SK-N-SH (cell line): Measurements from ENCODE around the gene LPP. TPM values are rescaled to one million over a fixed set of nuclear protein-coding genes. Genes with fewer than 3 reads are reported as not detected.

Experiments
- CTCF ChIA-PET: fragments of 300-600, 350-600 bp; formaldehyde crosslinking; extraction: SDS; loops from one replicate; lab custom pipeline; 2021; lab: Yijun Ruan, JAX
- POLR2A ChIA-PET: fragments of 350-600 bp; sonication (Branson Sonifier 250); formaldehyde crosslinking; extraction: SDS; loops from one replicate; lab custom pipeline; 2020; ENCODE audit warnings: antibody characterized with exemption, inconsistent platforms; lab: Yijun Ruan, JAX
- DNase-seq: peaks from one replicate; pipeline ENCODE4 v3.0.0; 2012
- H2AFZ ChIP-seq: fragments of 200-600 bp; sonication (generic); 2 replicates; pipeline ENCODE4 v1.8.1; 2016; ENCODE audit warnings: antibody characterized with exemption, mild to moderate bottlenecking, low read depth
- H3F3A ChIP-seq: fragments of 200-600 bp; sonication (generic); replicated peaks from 2 replicates; pipeline ENCODE3; 2016; ENCODE audit warnings: antibody characterized with exemption, mild to moderate bottlenecking; ENCODE audit not compliant: insufficient read depth
- H3K27ac ChIP-seq, 2 experiments: fragments of 200-500 bp in 1 of 2; fragments of 200-600 bp in 1 of 2; sonication (Bioruptor generic) in 1 of 2; sonication (generic), shearing (Covaris generic) in 1 of 2; 2 replicates each; pipeline versions ENCODE4 v1.5.1 to v1.6.1; 2014 to 2016; ENCODE audit warnings: low read depth in 2 of 2, inconsistent platforms in 1 of 2, low read length in 1 of 2, mild to moderate bottlenecking in 1 of 2, mixed read lengths in 1 of 2
- H3K27me3 ChIP-seq: fragments of 200-600 bp; sonication (generic), shearing (Covaris generic); 2 replicates; pipeline ENCODE4 v1.6.1; 2016; ENCODE audit warnings: mixed run types; ENCODE audit not compliant: insufficient read depth
- H3K36me3 ChIP-seq, 2 experiments: fragments of 200-500 bp in 1 of 2; fragments of 200-600 bp in 1 of 2; sonication (Bioruptor generic) in 1 of 2; sonication (generic) in 1 of 2; replicated peaks in 1 of 2; 2 replicates each; pipeline versions ENCODE3 to v1.5.1; 2014 to 2016; ENCODE audit warnings: low read length in 1 of 2, mild to moderate bottlenecking in 1 of 2; ENCODE audit not compliant: insufficient read depth in 2 of 2, control insufficient read depth in 1 of 2
- H3K4me1 ChIP-seq, 2 experiments: fragments of 200-500 bp in 1 of 2; fragments of 200-600 bp in 1 of 2; sonication (Bioruptor generic) in 1 of 2; sonication (generic), shearing (Covaris generic) in 1 of 2; 2 replicates each; pipeline versions ENCODE4 v1.5.1 to v1.6.1; 2014 to 2016; ENCODE audit warnings: low read depth in 1 of 2, low read length in 1 of 2, mixed run types in 1 of 2; ENCODE audit not compliant: insufficient read depth in 2 of 2, control insufficient read depth in 1 of 2
- H3K4me2 ChIP-seq: fragments of 200-600 bp; sonication (generic), shearing (Covaris generic); 2 replicates; pipeline ENCODE4 v1.6.1; 2017; ENCODE audit warnings: mixed run types
- H3K4me3 ChIP-seq, 2 experiments: fragments of 200-500 bp in 1 of 2; fragments of 200-600 bp in 1 of 2; sonication (Bioruptor generic) in 1 of 2; sonication (generic), shearing (Covaris generic) in 1 of 2; 2 replicates each; pipeline versions ENCODE4 v1.5.1 to v1.8.1; 2014 to 2016; ENCODE audit warnings: low read depth in 2 of 2, inconsistent platforms in 1 of 2, low read length in 1 of 2, mild to moderate bottlenecking in 1 of 2, mixed read lengths in 1 of 2, moderate library complexity in 1 of 2
- H3K79me2 ChIP-seq: fragments of 200-600 bp; sonication (generic); 2 replicates; pipeline ENCODE4 v1.8.1; 2017; ENCODE audit warnings: mild to moderate bottlenecking; ENCODE audit not compliant: insufficient read depth
- H3K9ac ChIP-seq: fragments of 200-600 bp; sonication (generic); 2 replicates; pipeline ENCODE4 v1.6.1; 2017; ENCODE audit warnings: mixed run types
- H3K9me2 ChIP-seq: fragments of 200-600 bp; sonication (generic); 2 replicates; pipeline ENCODE4 v1.6.1; 2017; ENCODE audit warnings: mixed run types
- H3K9me3 ChIP-seq: fragments of 200-600 bp; sonication (generic); 2 replicates; pipeline ENCODE4 v1.6.1; 2017; ENCODE audit warnings: mixed run types, mild to moderate bottlenecking, moderate library complexity
- H4K20me1 ChIP-seq: fragments of 200-600 bp; sonication (generic); 2 replicates; pipeline ENCODE4 v1.6.1; 2017; ENCODE audit warnings: mild to moderate bottlenecking, mixed run types; ENCODE audit not compliant: insufficient read depth
- CTCF ChIP-seq: fragments of 200-600 bp; sonication (generic); IDR thresholded peaks from 2 replicates; pipeline ENCODE4 v1.6.1; 2017; ENCODE audit warnings: antibody characterized with exemption, mild to moderate bottlenecking, moderate library complexity
- ELF1 ChIP-seq: IDR thresholded peaks from 2 replicates; pipeline ENCODE4 v1.4.0; 2012
- EP300 ChIP-seq, 2 experiments: IDR thresholded peaks; 2 replicates each; pipeline versions ENCODE4 v1.4.0 to v1.6.1; 2012; ENCODE audit warnings: borderline replicate concordance in 1 of 2, low read depth in 1 of 2, low read length in 1 of 2
- FOSL2 ChIP-seq: IDR thresholded peaks from 2 replicates; pipeline ENCODE4 v1.4.0; 2012; ENCODE audit warnings: low read depth, mild to moderate bottlenecking, moderate library complexity, borderline replicate concordance
- GABPA ChIP-seq: IDR thresholded peaks from 2 replicates; pipeline ENCODE4 v1.4.0; 2012; ENCODE audit warnings: low read depth, mild to moderate bottlenecking
- JUND ChIP-seq: IDR thresholded peaks from 2 replicates; pipeline ENCODE4 v1.4.0; 2012
- MAX ChIP-seq: IDR thresholded peaks from 2 replicates; pipeline ENCODE4 v1.4.0; 2012; ENCODE audit warnings: low read depth
- MXI1 ChIP-seq: IDR thresholded peaks from 2 replicates; pipeline ENCODE4 v1.6.1; 2012; ENCODE audit warnings: mild to moderate bottlenecking, low read depth, low read length, improper control_type of control experiment
- RFX5 ChIP-seq: IDR thresholded peaks from 2 replicates; pipeline ENCODE4 v1.6.1; 2012; ENCODE audit warnings: mild to moderate bottlenecking, improper control_type of control experiment, low read length
- SIN3A ChIP-seq: IDR thresholded peaks from 2 replicates; pipeline ENCODE4 v1.6.1; 2012; ENCODE audit warnings: low read depth, mild to moderate bottlenecking, low read length, moderate library complexity, borderline replicate concordance
- SMC3 ChIP-seq: IDR thresholded peaks from 2 replicates; pipeline ENCODE4 v1.6.1; 2012; ENCODE audit warnings: low read depth, low read length, improper control_type of control experiment
- USF2 ChIP-seq: fragments of 150-350 bp; IDR thresholded peaks from 2 replicates; pipeline ENCODE4 v1.6.1; 2017; ENCODE audit warnings: antibody characterized with exemption, low read length, low read depth, borderline replicate concordance
- WGBS: methylation state at CpG from one replicate; pipeline ENCODE4 v1.1.6; 2017; ENCODE audit warnings: low lambda C conversion rate; 5-methylcytosine and 5-hydroxymethylcytosine counted together
- polyA plus RNA-seq, 3 experiments: library from polyadenylated mRNA; depleted of rRNA; stranded (reverse); fragments of >200 nt; gene quantifications; 2 replicates each; pipeline ENCODE4 v1.2.3, GENCODE V29; 2012

The LPP gene
- polyA plus RNA-seq, 1 of the 3 experiments (the other 2 are of a cell fraction), result 6.6 TPM

- TF ChIP-seq USF2 (no peak), EP300 (IDR thresholded peaks at IDR 0.05; ENCODE audit: borderline replicate concordance in 1 of 2, low read depth in 1 of 2, low read length in 1 of 2) (no peak)
Measured at GRCh38 chr3:188200481-188200880, 46.5 kb downstream of the LPP start (continued).

GRCh38 chr3:188202358-188203138, 48.6 kb downstream of the LPP start:
- H3K4me1 ChIP-seq, result no peaks in the 10 kb centered on the region; a peak in 2 of 4 replicates
- no peak overlapping the region for H3K4me3 ChIP-seq
- H3K9ac ChIP-seq, result no peak overlapping the region
- H3K27ac ChIP-seq, result no peak overlapping the region
- peaks cover 2% of the 10 kb centered on the region; the same call in 1 of the 2 replicates for H4K20me1 ChIP-seq
- POLR2A ChIA-PET, result no interaction called here
- no peaks in the 10 kb centered on the region for H3K27me3 ChIP-seq
- WGBS, result 75% methylated on average over 6 of the region's 10 CpGs
- H3K9me2 ChIP-seq, result no peaks in the 10 kb centered on the region
- CTCF ChIA-PET, result no interaction called here
- no peak overlapping the region for H3K4me2 ChIP-seq
- no peak overlapping the region for H2AFZ ChIP-seq
- H3K79me2 ChIP-seq, result peaks cover 91% of the 10 kb centered on the region
- H3K9me3 ChIP-seq, result no peaks in the 10 kb centered on the region
- peaks cover 0 to 13% of the 10 kb centered on the region in 2 experiments for H3K36me3 ChIP-seq
- DNase-seq, result no peak
- TF ChIP-seq CTCF (peak; percentile 12; the same call in 1 of the 2 replicates), FOSL2 (no peak), MAX (no peak)
- TF ChIP-seq, all 33 proteins: peak for 1
- peaks cover 20% of the 10 kb centered on the region for H3F3A ChIP-seq

GRCh38 chr3:188204526-188204925, 50.6 kb downstream of the LPP start:
- H3K27ac ChIP-seq, result no peak overlapping the region
- no peaks in the 10 kb centered on the region for H3K9me2 ChIP-seq
- no peak overlapping the region for H3K4me3 ChIP-seq
- CTCF ChIA-PET, result no interaction called here
- POLR2A ChIA-PET, result no interaction called here
- peaks cover 35% of the 10 kb centered on the region for H3F3A ChIP-seq
- WGBS, result 92% methylated on average over 2 of the region's 2 CpGs
- H3K9me3 ChIP-seq, result no peaks in the 10 kb centered on the region
- no peaks in the 10 kb centered on the region for H3K27me3 ChIP-seq
- H3K4me1 ChIP-seq, result peaks cover 0 to 14% of the 10 kb centered on the region in 2 experiments; a peak in 1 of 4 replicates
- no peak for TF ChIP-seq RFX5
- no peak for TF ChIP-seq JUND
- no peak for TF ChIP-seq SIN3A
- no peak for TF ChIP-seq MXI1
- TF ChIP-seq ELF1, result no peak
- no peak for TF ChIP-seq SMC3
- TF ChIP-seq MAX, result no peak
- no peak for TF ChIP-seq GABPA
- H3K4me2 ChIP-seq, result no peak overlapping the region
- DNase-seq, result no peak
- no peak overlapping the region for H2AFZ ChIP-seq
- peaks cover 85% of the 10 kb centered on the region for H3K79me2 ChIP-seq
- 0 out of 2 replicates have a peak, but pooled peaks cover 2% of the 10 kb centered on the region for H4K20me1 ChIP-seq
- H3K36me3 ChIP-seq, result peaks cover 0 to 12% of the 10 kb centered on the region in 2 experiments
- no peak overlapping the region for H3K9ac ChIP-seq
